RCC 7860 (cell line): Measurements from ENCODE around the gene SYN1.

Experiments used
- DNase-seq: peaks from one replicate; pipeline ENCODE4 v3.0.0-alpha.2; 2015; ENCODE audit warnings: low spot score
- FAIRE-seq: peaks from 2 replicates; lab custom pipeline; 2012; peaks lifted over from hg19 to GRCh38; lab: Jason Lieb, UNC

Gene SYN1

GRCh38 chrX:47574547-47575301 is 44.9 kb downstream of the SYN1 start:
- DNase-seq (no peak), FAIRE-seq (no peak)

GRCh38 chrX:47574076-47574546 is 45.5 kb downstream of the SYN1 start:
- no peak for FAIRE-seq

GRCh38 chrX:47573341-47574075 is 46.1 kb downstream of the SYN1 start:
- no peak for FAIRE-seq
- DNase-seq, result no peak

More at GRCh38 chrX:47574076-47574546, 45.5 kb downstream of the SYN1 start:
- no peak for DNase-seq

- no peak for FAIRE-seq
- no peak for DNase-seq
Measured at GRCh38 chrX:47572773-47573340, 46.8 kb downstream of the SYN1 start.

GRCh38 chrX:47571896-47572295 is 47.8 kb downstream of the SYN1 start:
- FAIRE-seq, result no peak
- no peak for DNase-seq

GRCh38 chrX:47571215-47571614 is 48.4 kb downstream of the SYN1 start:
- no peak for FAIRE-seq

GRCh38 chrX:47570794-47571193 is 48.9 kb downstream of the SYN1 start:
- no peak for FAIRE-seq

More at GRCh38 chrX:47571215-47571614, 48.4 kb downstream of the SYN1 start:
- DNase-seq, result no peak

GRCh38 chrX:47568656-47569295 is 50.9 kb downstream of the SYN1 start:
- no peak for FAIRE-seq

More at GRCh38 chrX:47570794-47571193, 48.9 kb downstream of the SYN1 start:
- DNase-seq, result no peak

GRCh38 chrX:47566841-47567240 is 52.8 kb downstream of the SYN1 start:
- no peak for DNase-seq
- no peak for FAIRE-seq

More at GRCh38 chrX:47568656-47569295, 50.9 kb downstream of the SYN1 start:
- DNase-seq, result no peak

GRCh38 chrX:47564438-47565085 is 55.1 kb downstream of the SYN1 start:
- DNase-seq (no peak), FAIRE-seq (no peak)

- FAIRE-seq, result no peak
- no peak for DNase-seq
Measured at GRCh38 chrX:47563801-47564315, 55.8 kb downstream of the SYN1 start.

GRCh38 chrX:47562615-47563243 is 56.9 kb downstream of the SYN1 start:
- FAIRE-seq, result no peak
- DNase-seq, result no peak

GRCh38 chrX:47561659-47562151 is 58.0 kb downstream of the SYN1 start:
- no peak for DNase-seq
- no peak for FAIRE-seq

- FAIRE-seq, result peak; percentile 93
- peak; percentile 94 for DNase-seq
Measured at GRCh38 chrX:47560934-47561658, 58.6 kb downstream of the SYN1 start, which contains the start of gene ARAF. TSS of gene ARAF (plus strand) at chrX:47561205. CDS start at chrX:47562968, 1,763 bp downstream.

- DNase-seq, result no peak
- FAIRE-seq, result no peak
Measured at GRCh38 chrX:47560179-47560933, 59.3 kb downstream of the SYN1 start.

GRCh38 chrX:47558436-47558835 is 61.2 kb downstream of the SYN1 start:
- no peak for FAIRE-seq
- DNase-seq, result no peak

- FAIRE-seq (peak; percentile 80), DNase-seq (peak; percentile 63)
Measured at GRCh38 chrX:47556045-47556623, 63.5 kb downstream of the SYN1 start.

GRCh38 chrX:47543496-47543895 is 76.2 kb downstream of the SYN1 start:
- no peak for FAIRE-seq
- DNase-seq, result no peak
